Measurements from ENCODE around the gene ESYT1.

GRCh38 chr12:56190695-56191155 is 62.7 kb downstream of the ESYT1 start:
- TF ChIP-seq CTCF (IDR thresholded peaks at IDR 0.05) (no peak), POLR2A (IDR thresholded peaks at IDR 0.05) (no peak)

Measured in ovary (tissue), 3 donors.